K562 (cell line): ENCODE measurements around the gene SLC30A1. TPM values are rescaled to one million over a fixed set of nuclear protein-coding genes. Genes with fewer than 3 reads are reported as not detected.

Experiments used
- ATF7 ChIP-seq: fragments of 450-650 bp; IDR thresholded peaks from 2 replicates; pipeline ENCODE4 v1.7.1; 2014; ENCODE audit warnings: mild to moderate bottlenecking, moderate library complexity
- BRD9 ChIP-seq: fragments of 450-650 bp; IDR thresholded peaks from 2 replicates; pipeline ENCODE4 v1.6.1; 2018; ENCODE audit warnings: low read depth; ENCODE audit not compliant: partially characterized antibody
- C11orf30 ChIP-seq: fragments of 450-650 bp; IDR thresholded peaks from 2 replicates; pipeline ENCODE4 v1.6.1; 2016; ENCODE audit warnings: low read depth, mild to moderate bottlenecking
- ELK1 ChIP-seq: sonication (generic); formaldehyde crosslinking; IDR thresholded peaks from 2 replicates; pipeline ENCODE4 v1.8.1; 2022; ENCODE audit warnings: missing genetic modification reagents
- FOXJ3 ChIP-seq: sonication (generic); formaldehyde crosslinking; IDR thresholded peaks from 2 replicates; pipeline ENCODE4 v1.4.0; 2020; ENCODE audit warnings: mild to moderate bottlenecking, missing genetic modification reagents
- GABPA ChIP-seq: fragments of 200-800 bp; sonication (Bioruptor generic); conservative IDR thresholded peaks from 2 replicates; pipeline ENCODE4 v1.6.1; 2016; ENCODE audit warnings: low read depth, missing genetic modification characterization, missing compliant biosample characterization
- HCFC1 ChIP-seq: IDR thresholded peaks from 2 replicates; pipeline ENCODE4 v1.6.1; 2012; ENCODE audit warnings: low read depth, low read length, improper control_type of control experiment
- HDGF ChIP-seq: fragments of 450-650 bp; IDR thresholded peaks from 2 replicates; pipeline ENCODE4 v1.6.1; 2016
- L3MBTL2 ChIP-seq: fragments of 450-650 bp; IDR thresholded peaks from 2 replicates; pipeline ENCODE4 v1.6.1; 2016; ENCODE audit warnings: mild to moderate bottlenecking, moderate library complexity
- LEF1 ChIP-seq: fragments of 450-650 bp; IDR thresholded peaks from 2 replicates; pipeline ENCODE4 v1.6.1; 2016; ENCODE audit warnings: mild to moderate bottlenecking
- MCM3 ChIP-seq: fragments of 450-650 bp; IDR thresholded peaks from 2 replicates; pipeline ENCODE4 v1.6.1; 2016
- MECOM ChIP-seq: fragments of 250-450 bp; sonication (Bioruptor Pico); IDR thresholded peaks from 2 replicates; pipeline ENCODE4 v1.8.0; 2022; ENCODE audit warnings: inconsistent platforms
- MEF2A ChIP-seq: IDR thresholded peaks from 2 replicates; pipeline ENCODE4 v1.6.1; 2011; ENCODE audit warnings: low read depth, mild to moderate bottlenecking, low read length, moderate library complexity; ENCODE audit not compliant: control insufficient read depth
- MEF2D ChIP-seq: conservative IDR thresholded peaks from 2 replicates; pipeline ENCODE4 v1.6.1; 2016; ENCODE audit warnings: low read depth, missing genetic modification characterization, missing compliant biosample characterization
- PYGO2 ChIP-seq: fragments of 450-650 bp; IDR thresholded peaks from 2 replicates; pipeline ENCODE4 v1.6.1; 2016; ENCODE audit warnings: mild to moderate bottlenecking, missing genetic modification characterization, moderate library complexity, missing compliant biosample characterization
- RB1 ChIP-seq: fragments of 450-650 bp; IDR thresholded peaks from 2 replicates; pipeline ENCODE4 v1.6.1; 2017; ENCODE audit warnings: low read depth, mild to moderate bottlenecking
- SIN3A ChIP-seq, 2 experiments: fragments of 150-350 bp in 1 of 2; IDR thresholded peaks; 2 replicates each; pipeline ENCODE4 v1.6.1; 2011 to 2016; ENCODE audit warnings: borderline replicate concordance in 2 of 2, low read depth in 2 of 2, low read length in 2 of 2, mild to moderate bottlenecking in 2 of 2, moderate library complexity in 2 of 2; ENCODE audit not compliant: control insufficient read depth in 1 of 2
- SMARCA5 ChIP-seq: fragments of 450-650 bp; IDR thresholded peaks from 2 replicates; pipeline ENCODE4 v1.6.1; 2016
- TEAD1 ChIP-seq, 2 experiments: fragments of 450-650 bp in 1 of 2; sonication (generic) in 1 of 2; formaldehyde crosslinking; IDR thresholded peaks; 2 replicates each; pipeline versions ENCODE4 v1.4.0 to v1.8.0; 2020 to 2022; ENCODE audit warnings: mild to moderate bottlenecking in 2 of 2, missing genetic modification reagents in 1 of 2
- ZBTB1 ChIP-seq: sonication (generic); formaldehyde crosslinking; IDR thresholded peaks from 2 replicates; pipeline ENCODE4 v1.8.1; 2023; ENCODE audit warnings: missing genetic modification reagents, low read depth, mild to moderate bottlenecking, borderline replicate concordance
- ZFX ChIP-seq: sonication (generic); formaldehyde crosslinking; IDR thresholded peaks from 2 replicates; pipeline ENCODE4 v1.8.0; 2022; ENCODE audit warnings: mild to moderate bottlenecking, missing genetic modification reagents, moderate library complexity
- ZMIZ1 ChIP-seq, 2 experiments: fragments of 150-350 bp in 1 of 2; IDR thresholded peaks; 2 replicates each; pipeline ENCODE4 v1.6.1; 2012 to 2016; ENCODE audit warnings: low read depth in 2 of 2, low read length in 2 of 2, mild to moderate bottlenecking in 1 of 2, moderate library complexity in 1 of 2
- ZNF449 ChIP-seq: fragments of 250-450 bp; sonication (Bioruptor Pico); IDR thresholded peaks from 2 replicates; pipeline ENCODE4 v1.8.0; 2022; ENCODE audit warnings: moderate library complexity, mild to moderate bottlenecking, inconsistent platforms
- ZNF668 ChIP-seq: fragments of 250-450 bp; sonication (Bioruptor Pico); IDR thresholded peaks from 2 replicates; pipeline ENCODE4 v1.8.0; 2022; ENCODE audit warnings: mild to moderate bottlenecking, inconsistent platforms
- polyA plus RNA-seq, 8 experiments: library from polyadenylated mRNA; depleted of rRNA in 4 of 8; stranded (reverse) in 5 of 8; unstranded in 3 of 8; fragments of >200 nt; fragmentation: Nextera tagmentation in 2 of 8; fragmentation: Illumina TruSeq in 1 of 8; extraction: Ambion mirVana in 2 of 8; extraction: Trizol in 1 of 8; gene quantifications; 2 replicates each; pipeline versions ENCODE4 v1.2.1 to v1.2.3, GENCODE V29; 2011 to 2014; ENCODE audit warnings: inconsistent platforms in 1 of 8, missing spikeins in 1 of 8
- total RNA-seq, 7 experiments: library from RNA; depleted of rRNA in 6 of 7; stranded (reverse); fragments of >200 nt in 6 of 7; fragmentation: Illumina TruSeq in 2 of 7; extraction: Trizol in 2 of 7; gene quantifications; 2 replicates each; pipeline versions ENCODE4 v1.2.1 to v1.2.3, GENCODE V29; 2011 to 2021; ENCODE audit warnings: low replicate concordance in 1 of 7

SLC30A1 gene
- total and polyA plus RNA-seq, 9 of the 15 experiments (the other 6 are each of a cell fraction or from before 2014, with no cell fraction given), result 4.1 to 14.4 (median 6.6) TPM

GRCh38 chr1:211548321-211549091, 30.5 kb downstream of the SLC30A1 start (continued):
- TF ChIP-seq MEF2D (no peak; the same call in 1 of the 2 replicates), SMARCA5 (no peak), PYGO2 (tag) (no peak), SIN3A (IDR thresholded peaks at IDR 0.05; ENCODE audit: borderline replicate concordance in 2 of 2, control insufficient read depth in 1 of 2, low read depth in 2 of 2, low read length in 2 of 2) (0 out of 4 replicates have a peak, but pooled peaks of 1 of the 2 experiments have one; percentile 48), LEF1 (peak; percentile 80), GABPA (tag) (no peak), FOXJ3 (CRISPR knock-in tag) (no peak), ATF7 (peak; percentile 67), ZNF668 (peak; percentile 65; the same call in 1 of the 2 replicates), HDGF (peak; percentile 97; the same call in 1 of the 2 replicates), HCFC1 (peak; percentile 42), RB1 (no peak), ZNF449 (CRISPR knock-in tag) (no peak), C11orf30 (peak; percentile 55; the same call in 1 of the 2 replicates), ZBTB1 (CRISPR knock-in tag) (no peak), MCM3 (no peak), TEAD1 (CRISPR knock-in tag; IDR thresholded peaks at IDR 0.05) (0 out of 4 replicates have a peak, but pooled peaks of 1 of the 2 experiments have one; percentile 54), MECOM (peak; percentile 57; the same call in 1 of the 2 replicates), BRD9 (no peak), ZFX (0 out of 2 replicates have a peak, but pooled peaks have one; percentile 36), ZMIZ1 (IDR thresholded peaks at IDR 0.05; ENCODE audit: low read depth in 2 of 2, low read length in 2 of 2) (peak; percentile 10 to 12; a peak in 1 of 4 replicates), L3MBTL2 (peak; percentile 79), MEF2A (no peak), ELK1 (no peak)
